K562 (cell line): ENCODE data around the gene RAMP2. TPM values are rescaled to one million over a fixed set of nuclear protein-coding genes. Genes with fewer than 3 reads are reported as not detected.

Experiments used
- ARNT ChIP-seq, 2 experiments: fragments of 450-650 bp; IDR thresholded peaks; 2 replicates each; pipeline ENCODE4 v1.6.1; 2016; ENCODE audit warnings: mild to moderate bottlenecking in 1 of 2
- BCOR ChIP-seq: fragments of 450-650 bp; IDR thresholded peaks from 2 replicates; pipeline ENCODE4 v1.6.1; 2016
- CC2D1A ChIP-seq: fragments of 450-650 bp; IDR thresholded peaks from 2 replicates; pipeline ENCODE4 v1.6.1; 2017; ENCODE audit warnings: mild to moderate bottlenecking
- CHD1 ChIP-seq: fragments of 200-600 bp; sonication (generic); IDR thresholded peaks from one replicate; pipeline ENCODE4 v1.6.1; 2012; ENCODE audit warnings: mild to moderate bottlenecking, moderate library complexity, low read length, inconsistent platforms
- DMBX1 ChIP-seq: fragments of 250-450 bp; sonication (Bioruptor Pico); IDR thresholded peaks from 2 replicates; pipeline ENCODE4 v1.8.0; 2022; ENCODE audit warnings: inconsistent platforms, mild to moderate bottlenecking, moderate library complexity, borderline replicate concordance
- EP300 ChIP-seq: IDR thresholded peaks from 2 replicates; pipeline ENCODE4 v1.6.1; 2012; ENCODE audit warnings: low read length, improper control_type of control experiment
- FOXA1 ChIP-seq: fragments of 450-650 bp; IDR thresholded peaks from 2 replicates; pipeline ENCODE4 v1.6.1; 2016; ENCODE audit warnings: mild to moderate bottlenecking, borderline replicate concordance
- FOXM1 ChIP-seq, 2 experiments: fragments of 450-650 bp in 1 of 2; sonication (generic) in 1 of 2; formaldehyde crosslinking in 1 of 2; IDR thresholded peaks; 2 replicates each; pipeline versions ENCODE4 v1.6.1 to v1.9.0; 2017 to 2022; ENCODE audit warnings: low read depth in 2 of 2, mild to moderate bottlenecking in 2 of 2, missing genetic modification reagents in 1 of 2, moderate library complexity in 1 of 2
- HIVEP1 ChIP-seq: fragments of 250-450 bp; sonication (Bioruptor Pico); IDR thresholded peaks from 2 replicates; pipeline ENCODE4 v1.4.0; 2020; ENCODE audit warnings: mild to moderate bottlenecking
- L3MBTL2 ChIP-seq: fragments of 450-650 bp; IDR thresholded peaks from 2 replicates; pipeline ENCODE4 v1.6.1; 2016; ENCODE audit warnings: mild to moderate bottlenecking, moderate library complexity
- LEF1 ChIP-seq: fragments of 450-650 bp; IDR thresholded peaks from 2 replicates; pipeline ENCODE4 v1.6.1; 2016; ENCODE audit warnings: mild to moderate bottlenecking
- MBD2 ChIP-seq: sonication (generic); IDR thresholded peaks from 2 replicates; pipeline ENCODE4 v1.6.1; 2016; ENCODE audit warnings: low read depth, borderline replicate concordance
- MLX ChIP-seq, 2 experiments: fragments of 450-650 bp in 1 of 2; sonication (generic) in 1 of 2; formaldehyde crosslinking; conservative IDR thresholded peaks; 2 replicates each; pipeline versions ENCODE4 v1.4.0 to v1.8.1; 2020 to 2022; ENCODE audit warnings: mild to moderate bottlenecking in 1 of 2, missing genetic modification reagents in 1 of 2
- NKRF ChIP-seq: fragments of 450-650 bp; IDR thresholded peaks from 2 replicates; pipeline ENCODE4 v1.6.1; 2016; ENCODE audit warnings: borderline replicate concordance
- RCOR1 ChIP-seq, 2 experiments: IDR thresholded peaks; 2 replicates each; pipeline ENCODE4 v1.6.1; 2012; ENCODE audit warnings: low read depth in 2 of 2, low read length in 2 of 2, borderline replicate concordance in 1 of 2, improper control_type of control experiment in 1 of 2
- SMARCE1 ChIP-seq: fragments of 450-650 bp; IDR thresholded peaks from 2 replicates; pipeline ENCODE4 v1.7.1; 2016; ENCODE audit warnings: mild to moderate bottlenecking
- ZBTB2 ChIP-seq: fragments of 450-650 bp; IDR thresholded peaks from 2 replicates; pipeline ENCODE4 v1.6.1; 2016; ENCODE audit warnings: antibody characterized with exemption
- ZMIZ1 ChIP-seq, 2 experiments: fragments of 150-350 bp in 1 of 2; IDR thresholded peaks; 2 replicates each; pipeline ENCODE4 v1.6.1; 2012 to 2016; ENCODE audit warnings: low read depth in 2 of 2, low read length in 2 of 2, mild to moderate bottlenecking in 1 of 2, moderate library complexity in 1 of 2
- ZNF583 ChIP-seq: fragments of 250-450 bp; sonication (Bioruptor Pico); IDR thresholded peaks from 2 replicates; pipeline ENCODE4 v1.4.0; 2020
- polyA plus RNA-seq, 8 experiments: library from polyadenylated mRNA; depleted of rRNA in 4 of 8; stranded (reverse) in 5 of 8; unstranded in 3 of 8; fragments of >200 nt; fragmentation: Nextera tagmentation in 2 of 8; fragmentation: Illumina TruSeq in 1 of 8; extraction: Ambion mirVana in 2 of 8; extraction: Trizol in 1 of 8; gene quantifications; 2 replicates each; pipeline versions ENCODE4 v1.2.1 to v1.2.3, GENCODE V29; 2011 to 2014; ENCODE audit warnings: inconsistent platforms in 1 of 8, missing spikeins in 1 of 8
- total RNA-seq, 7 experiments: library from RNA; depleted of rRNA in 6 of 7; stranded (reverse); fragments of >200 nt in 6 of 7; fragmentation: Illumina TruSeq in 2 of 7; extraction: Trizol in 2 of 7; gene quantifications; 2 replicates each; pipeline versions ENCODE4 v1.2.1 to v1.2.3, GENCODE V29; 2011 to 2021; ENCODE audit warnings: low replicate concordance in 1 of 7

Gene RAMP2
- total and polyA plus RNA-seq, 9 of the 15 experiments (the other 6 are each of a cell fraction or from before 2014, with no cell fraction given), result not detected

GRCh38 chr17:42750739-42751344 is 10.2 kb upstream of the RAMP2 start (continued):
- TF ChIP-seq ZMIZ1 (IDR thresholded peaks at IDR 0.05; ENCODE audit: low read depth in 2 of 2, low read length in 2 of 2), result peak in 1 of 2 experiments; percentile 55; a peak in 1 of 4 replicates
- peak; percentile 59; the same call in 1 of the 2 replicates for TF ChIP-seq ZNF583 (CRISPR knock-in tag)
- TF ChIP-seq LEF1, result peak; percentile 60; the same call in 1 of the 2 replicates
- peak; percentile 28; the same call in 1 of the 2 replicates for TF ChIP-seq ZBTB2
- TF ChIP-seq HIVEP1 (CRISPR knock-in tag), result 0 out of 2 replicates have a peak, but pooled peaks have one; percentile 59
- TF ChIP-seq CHD1, result no peak
- TF ChIP-seq MLX (CRISPR knock-in tag; conservative IDR thresholded peaks at IDR 0.05), result no peak
- peak; percentile 81 for TF ChIP-seq FOXM1 (IDR thresholded peaks at IDR 0.05; ENCODE audit: low read depth)
- no peak for TF ChIP-seq FOXM1 (CRISPR knock-in tag; IDR thresholded peaks at IDR 0.05; ENCODE audit: low read depth)
- no peak for TF ChIP-seq FOXA1
- TF ChIP-seq NKRF, result no peak
- TF ChIP-seq DMBX1 (CRISPR knock-in tag), result peak; percentile 87
- TF ChIP-seq CC2D1A, result peak; percentile 34; the same call in 1 of the 2 replicates
- peak; percentile 88; the same call in 1 of the 2 replicates for TF ChIP-seq EP300
- TF ChIP-seq MBD2, result peak; percentile 79
- peak; percentile 18; the same call in 1 of the 2 replicates for TF ChIP-seq L3MBTL2
- TF ChIP-seq BCOR, result peak; percentile 65; the same call in 1 of the 2 replicates
- TF ChIP-seq RCOR1 (IDR thresholded peaks at IDR 0.05; ENCODE audit: borderline replicate concordance in 1 of 2, low read depth in 2 of 2, low read length in 2 of 2), result peak; percentile 97 to 99
- peak; percentile 89 for TF ChIP-seq SMARCE1
- TF ChIP-seq ARNT (IDR thresholded peaks at IDR 0.05), result 0 out of 4 replicates have a peak, but pooled peaks of 1 of the 2 experiments have one; percentile 51
